ENCODE results near the gene RFNG. TPM values are rescaled to one million over a fixed set of nuclear protein-coding genes. Genes with fewer than 3 reads are reported as not detected.

The RFNG gene
- total and polyA plus RNA-seq, 2 of the 13 experiments (the other 11 are each of a cell fraction or from before 2014, with no cell fraction given): 61.4 to 64.0 TPM

DNA sequence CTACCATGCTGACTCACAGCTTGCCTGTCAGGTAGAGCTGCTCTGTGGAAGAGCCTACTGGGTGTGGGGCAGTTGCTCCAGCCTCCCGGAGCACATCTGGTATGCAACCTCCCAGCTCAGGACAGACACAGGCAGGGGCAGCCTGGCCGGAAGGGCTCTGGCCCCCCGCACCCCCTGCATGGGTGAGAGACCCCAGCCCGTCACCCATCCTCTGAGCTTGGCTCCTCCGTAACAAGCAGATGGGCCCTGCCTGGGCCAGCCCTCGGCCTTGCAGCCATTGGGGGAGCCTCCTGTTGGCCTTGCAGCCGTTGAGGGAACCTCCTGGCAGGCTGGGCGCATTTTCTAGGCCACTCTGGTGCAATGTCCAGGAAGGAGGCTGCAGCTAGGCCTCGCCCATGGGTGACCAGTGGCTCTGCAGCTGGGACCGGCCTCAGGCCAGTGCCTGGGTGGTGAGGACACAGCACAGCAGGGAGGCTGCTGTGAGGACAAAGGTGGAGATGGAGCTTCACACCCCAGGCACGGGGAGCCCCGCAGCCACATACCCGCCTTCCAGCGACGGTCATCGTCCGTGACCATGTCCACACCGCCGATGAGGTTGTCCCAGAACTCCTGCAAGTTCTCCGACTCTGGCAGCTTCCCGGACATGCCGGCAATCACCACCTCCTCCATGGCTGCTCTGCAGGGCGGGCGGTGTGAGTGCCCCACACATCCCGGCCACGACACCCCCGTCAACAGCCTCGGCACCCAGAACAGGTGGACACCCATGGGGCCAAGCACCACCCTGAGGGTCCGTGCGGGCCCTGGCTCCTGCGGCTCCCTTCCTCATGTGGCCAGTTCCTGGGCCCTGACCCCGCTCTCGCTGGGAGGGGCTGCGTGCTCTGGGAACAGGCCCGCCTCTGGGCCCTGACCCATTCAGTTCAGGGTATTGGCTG lies 44.4 kb upstream of the RFNG start (continued):
- TF ChIP-seq, protein P1, sequence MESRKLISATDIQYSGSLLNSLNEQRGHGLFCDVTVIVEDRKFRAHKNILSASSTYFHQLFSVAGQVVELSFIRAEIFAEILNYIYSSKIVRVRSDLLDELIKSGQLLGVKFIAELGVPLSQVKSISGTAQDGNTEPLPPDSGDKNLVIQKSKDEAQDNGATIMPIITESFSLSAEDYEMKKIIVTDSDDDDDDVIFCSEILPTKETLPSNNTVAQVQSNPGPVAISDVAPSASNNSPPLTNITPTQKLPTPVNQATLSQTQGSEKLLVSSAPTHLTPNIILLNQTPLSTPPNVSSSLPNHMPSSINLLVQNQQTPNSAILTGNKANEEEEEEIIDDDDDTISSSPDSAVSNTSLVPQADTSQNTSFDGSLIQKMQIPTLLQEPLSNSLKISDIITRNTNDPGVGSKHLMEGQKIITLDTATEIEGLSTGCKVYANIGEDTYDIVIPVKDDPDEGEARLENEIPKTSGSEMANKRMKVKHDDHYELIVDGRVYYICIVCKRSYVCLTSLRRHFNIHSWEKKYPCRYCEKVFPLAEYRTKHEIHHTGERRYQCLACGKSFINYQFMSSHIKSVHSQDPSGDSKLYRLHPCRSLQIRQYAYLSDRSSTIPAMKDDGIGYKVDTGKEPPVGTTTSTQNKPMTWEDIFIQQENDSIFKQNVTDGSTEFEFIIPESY (CRISPR knock-in tag; IDR thresholded peaks at IDR 0.05): peak; percentile 46; the same call in 1 of the 2 replicates
- TF ChIP-seq SNAPC2 (CRISPR knock-in tag; IDR thresholded peaks at IDR 0.05): no peak
- no peak for TF ChIP-seq SETDB1 (CRISPR knock-in tag; IDR thresholded peaks at IDR 0.05; ENCODE audit: borderline replicate concordance)
- peak; percentile 78 for TF ChIP-seq AGO2 (optimal IDR thresholded peaks at IDR 0.05; ENCODE audit: low read depth, low read length)
- TF ChIP-seq, protein P2, sequence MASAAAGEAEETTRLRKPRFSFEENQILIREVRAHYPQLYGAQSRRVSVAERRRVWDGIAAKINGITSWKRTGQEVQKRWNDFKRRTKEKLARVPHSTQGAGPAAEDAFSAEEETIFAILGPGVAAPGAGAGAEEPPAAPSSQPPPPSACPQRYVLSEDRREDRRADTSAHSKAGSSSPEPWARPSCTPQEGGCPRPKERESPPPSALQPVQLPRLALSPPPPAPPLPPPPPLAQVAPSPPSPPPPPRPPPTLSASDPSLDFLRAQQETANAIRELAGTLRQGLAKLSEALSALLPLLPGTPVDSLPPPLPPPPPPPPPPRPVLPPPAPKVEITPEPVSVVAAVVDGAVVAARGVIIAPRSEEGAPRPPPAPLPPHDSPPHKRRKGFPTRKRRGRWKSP (CRISPR knock-in tag; IDR thresholded peaks at IDR 0.05): no peak
- no peak; the same call in 1 of the 2 replicates for TF ChIP-seq ZNF556 (CRISPR knock-in tag; IDR thresholded peaks at IDR 0.05; ENCODE audit: borderline replicate concordance)
- TF ChIP-seq MED8 (CRISPR knock-in tag; IDR thresholded peaks at IDR 0.05; ENCODE audit: insufficient replicate concordance): no peak
- TF ChIP-seq FOXM1 (CRISPR knock-in tag; IDR thresholded peaks at IDR 0.05): no peak
- TF ChIP-seq RFX3 (CRISPR knock-in tag; IDR thresholded peaks at IDR 0.05): no peak
- no peak for TF ChIP-seq ZNF678 (CRISPR knock-in tag; IDR thresholded peaks at IDR 0.05)
- no peak for TF ChIP-seq EP300 (IDR thresholded peaks at IDR 0.05; ENCODE audit: low read depth in 2 of 2, low read length in 2 of 2)
- TF ChIP-seq EP300 (CRISPR knock-in tag; IDR thresholded peaks at IDR 0.05; ENCODE audit: borderline replicate concordance): 0 out of 2 replicates have a peak, but pooled peaks have one; percentile 26
- TF ChIP-seq TBX2 (CRISPR knock-in tag; IDR thresholded peaks at IDR 0.05; ENCODE audit: borderline replicate concordance): peak; percentile 77
- TF ChIP-seq ZNF781 (CRISPR knock-in tag; IDR thresholded peaks at IDR 0.05; ENCODE audit: borderline replicate concordance, not compliant biosample characterization): no peak
- TF ChIP-seq SP5 (CRISPR knock-in tag; IDR thresholded peaks at IDR 0.05; ENCODE audit: borderline replicate concordance, low read depth): no peak
- no peak for TF ChIP-seq ZFP62 (CRISPR knock-in tag; IDR thresholded peaks at IDR 0.05)
- TF ChIP-seq ARNT (IDR thresholded peaks at IDR 0.05): no peak
- peak; percentile 54; the same call in 1 of the 2 replicates for TF ChIP-seq CAMTA2 (CRISPR knock-in tag; IDR thresholded peaks at IDR 0.05; ENCODE audit: borderline replicate concordance)
- no peak for TF ChIP-seq ZNF337 (CRISPR knock-in tag; IDR thresholded peaks at IDR 0.05; ENCODE audit: borderline replicate concordance, low read depth)
- TF ChIP-seq, protein P3, sequence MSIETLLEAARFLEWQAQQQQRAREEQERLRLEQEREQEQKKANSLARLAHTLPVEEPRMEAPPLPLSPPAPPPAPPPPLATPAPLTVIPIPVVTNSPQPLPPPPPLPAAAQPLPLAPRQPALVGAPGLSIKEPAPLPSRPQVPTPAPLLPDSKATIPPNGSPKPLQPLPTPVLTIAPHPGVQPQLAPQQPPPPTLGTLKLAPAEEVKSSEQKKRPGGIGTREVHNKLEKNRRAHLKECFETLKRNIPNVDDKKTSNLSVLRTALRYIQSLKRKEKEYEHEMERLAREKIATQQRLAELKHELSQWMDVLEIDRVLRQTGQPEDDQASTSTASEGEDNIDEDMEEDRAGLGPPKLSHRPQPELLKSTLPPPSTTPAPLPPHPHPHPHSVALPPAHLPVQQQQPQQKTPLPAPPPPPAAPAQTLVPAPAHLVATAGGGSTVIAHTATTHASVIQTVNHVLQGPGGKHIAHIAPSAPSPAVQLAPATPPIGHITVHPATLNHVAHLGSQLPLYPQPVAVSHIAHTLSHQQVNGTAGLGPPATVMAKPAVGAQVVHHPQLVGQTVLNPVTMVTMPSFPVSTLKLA (IDR thresholded peaks at IDR 0.05): no peak
- no peak for TF ChIP-seq MAFG (CRISPR knock-in tag; IDR thresholded peaks at IDR 0.05)
- no peak for TF ChIP-seq TBP (CRISPR knock-in tag; IDR thresholded peaks at IDR 0.05)
- no peak for TF ChIP-seq JUN (CRISPR knock-in tag; IDR thresholded peaks at IDR 0.05)
- TF ChIP-seq, protein P4, sequence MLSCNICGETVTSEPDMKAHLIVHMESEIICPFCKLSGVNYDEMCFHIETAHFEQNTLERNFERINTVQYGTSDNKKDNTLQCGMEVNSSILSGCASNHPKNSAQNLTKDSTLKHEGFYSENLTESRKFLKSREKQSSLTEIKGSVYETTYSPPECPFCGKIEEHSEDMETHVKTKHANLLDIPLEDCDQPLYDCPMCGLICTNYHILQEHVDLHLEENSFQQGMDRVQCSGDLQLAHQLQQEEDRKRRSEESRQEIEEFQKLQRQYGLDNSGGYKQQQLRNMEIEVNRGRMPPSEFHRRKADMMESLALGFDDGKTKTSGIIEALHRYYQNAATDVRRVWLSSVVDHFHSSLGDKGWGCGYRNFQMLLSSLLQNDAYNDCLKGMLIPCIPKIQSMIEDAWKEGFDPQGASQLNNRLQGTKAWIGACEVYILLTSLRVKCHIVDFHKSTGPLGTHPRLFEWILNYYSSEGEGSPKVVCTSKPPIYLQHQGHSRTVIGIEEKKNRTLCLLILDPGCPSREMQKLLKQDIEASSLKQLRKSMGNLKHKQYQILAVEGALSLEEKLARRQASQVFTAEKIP (CRISPR knock-in tag; IDR thresholded peaks at IDR 0.05; ENCODE audit: borderline replicate concordance): no peak
